ENCODE results near the gene POU2AF3. TPM values are rescaled to one million over a fixed set of nuclear protein-coding genes. Genes with fewer than 3 reads are reported as not detected.

The POU2AF3 gene
- total RNA-seq, 1 experiment from 2014 or later, result 0.40 TPM

GRCh38 chr11:111350811-111351210 is 52.5 kb downstream of the POU2AF3 start:
- no peak for DNase-seq (ENCODE audit: extremely low read depth, low read depth)

- no peak for DNase-seq (ENCODE audit: extremely low read depth, low read depth)
Observed at GRCh38 chr11:111351374-111352055, 53.2 kb downstream of the POU2AF3 start.

GRCh38 chr11:111352231-111352746 is 53.9 kb downstream of the POU2AF3 start:
- no peak for DNase-seq (ENCODE audit: extremely low read depth, low read depth)

- DNase-seq (ENCODE audit: extremely low read depth, low read depth), result no peak
Observed at GRCh38 chr11:111352935-111353710, 54.8 kb downstream of the POU2AF3 start.

- DNase-seq (ENCODE audit: extremely low read depth, low read depth), result no peak
Observed at GRCh38 chr11:111353776-111354600, 55.6 kb downstream of the POU2AF3 start.

GRCh38 chr11:111354601-111354891 is 56.2 kb downstream of the POU2AF3 start:
- DNase-seq (ENCODE audit: extremely low read depth, low read depth), result no peak

- DNase-seq (ENCODE audit: extremely low read depth, low read depth), result no peak
Observed at GRCh38 chr11:111355101-111355500, 56.8 kb downstream of the POU2AF3 start.

GRCh38 chr11:111355956-111356659 is 57.8 kb downstream of the POU2AF3 start:
- no peak for DNase-seq (ENCODE audit: extremely low read depth, low read depth)

- no peak for DNase-seq (ENCODE audit: extremely low read depth, low read depth)
Observed at GRCh38 chr11:111356660-111357048, 58.3 kb downstream of the POU2AF3 start.

GRCh38 chr11:111357150-111358037 is 59.0 kb downstream of the POU2AF3 start:
- DNase-seq (ENCODE audit: extremely low read depth, low read depth), result no peak

Small RNAs within 50 kb of the gene (small RNA-seq; reads per million reads assigned to genes)
- 0 reads per million in 2 experiments for gene MIR4491

Other genes with a start within 250 kb of the POU2AF3 start
- not detected in 2 replicates for gene POU2AF2, start 52.8 kb upstream of the POU2AF3 start, total RNA-seq (2014; rRNA removed; shearing (Covaris generic))
- not detected in 2 replicates for gene POU2AF1, start 80.7 kb downstream of the POU2AF3 start, total RNA-seq (2014; rRNA removed; shearing (Covaris generic))
- gene BTG4, start 213.8 kb downstream of the POU2AF3 start, total RNA-seq (2014; rRNA removed; shearing (Covaris generic)), result 0.12 and 0.17 TPM in 2 replicates
- gene HOATZ, start 216.2 kb downstream of the POU2AF3 start, total RNA-seq (2014; rRNA removed; shearing (Covaris generic)), result not detected in 2 replicates
- not detected in 2 replicates for gene LAYN, start 242.2 kb downstream of the POU2AF3 start, total RNA-seq (2014; rRNA removed; shearing (Covaris generic))

Measured in NCI-H460 (cell line).